NCI-H2196 treated with DMSO at 0.1 percent for 48 hours (cell line): ENCODE data around the gene IRX6.

ENCODE experiments used
- DNase-seq: peaks from one replicate; lab custom pipeline; 2025; ENCODE audit not compliant: unreplicated experiment; lab: John Stamatoyannopoulos, UW

Gene IRX6

GRCh38 chr16:55364811-55365210 is 40.8 kb downstream of the IRX6 start:
- no peak for DNase-seq

GRCh38 chr16:55367301-55367811 is 43.4 kb downstream of the IRX6 start:
- DNase-seq, result no peak

GRCh38 chr16:55367866-55368603 is 44.0 kb downstream of the IRX6 start:
- no peak for DNase-seq

- DNase-seq, result no peak
These were observed 45.1 kb downstream of the IRX6 start for GRCh38 chr16:55369151-55369550.

- no peak for DNase-seq
These were observed 46.9 kb downstream of the IRX6 start for GRCh38 chr16:55370762-55371482.

GRCh38 chr16:55372792-55373488 is 48.9 kb downstream of the IRX6 start:
- DNase-seq, result no peak

- no peak for DNase-seq
These were observed 49.5 kb downstream of the IRX6 start for GRCh38 chr16:55373489-55373832.

GRCh38 chr16:55376045-55376444 is 52.0 kb downstream of the IRX6 start:
- no peak for DNase-seq

- DNase-seq, result no peak
These were observed 52.7 kb downstream of the IRX6 start for GRCh38 chr16:55376567-55377167.

- DNase-seq, result no peak
These were observed 53.8 kb downstream of the IRX6 start for GRCh38 chr16:55377840-55378239.

- no peak for DNase-seq
These were observed 54.6 kb downstream of the IRX6 start for GRCh38 chr16:55378616-55379015.

GRCh38 chr16:55379371-55379770 is 55.4 kb downstream of the IRX6 start:
- DNase-seq, result no peak

- no peak for DNase-seq
These were observed 55.9 kb downstream of the IRX6 start for GRCh38 chr16:55379876-55380390.
